ENCODE measurements around the gene GNAT3.

Gene GNAT3

DNA sequence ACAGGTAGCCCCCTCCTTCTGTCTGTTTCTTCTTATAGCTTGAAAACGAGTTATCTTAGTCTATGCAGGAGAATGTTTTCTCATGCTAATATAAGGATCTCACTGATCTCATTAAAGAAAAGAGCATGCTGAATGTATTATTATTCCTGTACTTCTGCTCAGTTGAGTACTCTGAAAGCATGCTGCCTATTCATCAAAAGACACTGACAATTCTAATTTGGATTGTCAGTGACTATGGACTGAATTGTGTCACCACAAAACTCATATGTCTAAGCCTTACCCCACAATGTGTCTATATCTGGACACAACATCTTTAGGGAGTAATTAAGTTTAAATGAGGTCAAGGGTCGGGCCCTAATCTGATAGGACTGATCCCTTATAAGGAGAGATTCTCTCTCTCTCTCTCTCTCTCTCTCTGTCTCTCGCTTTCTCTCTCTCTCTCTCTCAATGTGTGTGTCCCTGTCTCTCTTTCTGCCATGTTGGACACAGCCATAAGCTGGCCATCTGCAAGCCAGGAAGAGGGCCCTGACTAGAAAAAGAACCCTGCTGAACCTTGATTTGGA, 98.4 kb downstream of the GNAT3 start:
- no peak for DNase-seq (ENCODE audit: low read depth in 1 of 2, low spot score in 1 of 2)
- TF ChIP-seq POLR2AphosphoS5 (IDR thresholded peaks at IDR 0.05; ENCODE audit: low read depth) (no peak), GABPA (IDR thresholded peaks at IDR 0.05; ENCODE audit: low read depth) (no peak), SPI1 (IDR thresholded peaks at IDR 0.05; ENCODE audit: borderline replicate concordance, low read depth) (no peak)
- H3K27me3 ChIP-seq (ENCODE audit: insufficient read depth, poor library complexity, severe bottlenecking): no peaks in the 10 kb centered on the region
- no peak overlapping the region for H3K4me3 ChIP-seq (replicated peaks; ENCODE audit: insufficient read depth, low read length)
- no peak overlapping the region for H3K27ac ChIP-seq (replicated peaks)

- no peak for TF ChIP-seq GABPA (IDR thresholded peaks at IDR 0.05; ENCODE audit: low read depth)
- TF ChIP-seq SPI1 (IDR thresholded peaks at IDR 0.05; ENCODE audit: borderline replicate concordance, low read depth): no peak
- TF ChIP-seq, protein P1, sequence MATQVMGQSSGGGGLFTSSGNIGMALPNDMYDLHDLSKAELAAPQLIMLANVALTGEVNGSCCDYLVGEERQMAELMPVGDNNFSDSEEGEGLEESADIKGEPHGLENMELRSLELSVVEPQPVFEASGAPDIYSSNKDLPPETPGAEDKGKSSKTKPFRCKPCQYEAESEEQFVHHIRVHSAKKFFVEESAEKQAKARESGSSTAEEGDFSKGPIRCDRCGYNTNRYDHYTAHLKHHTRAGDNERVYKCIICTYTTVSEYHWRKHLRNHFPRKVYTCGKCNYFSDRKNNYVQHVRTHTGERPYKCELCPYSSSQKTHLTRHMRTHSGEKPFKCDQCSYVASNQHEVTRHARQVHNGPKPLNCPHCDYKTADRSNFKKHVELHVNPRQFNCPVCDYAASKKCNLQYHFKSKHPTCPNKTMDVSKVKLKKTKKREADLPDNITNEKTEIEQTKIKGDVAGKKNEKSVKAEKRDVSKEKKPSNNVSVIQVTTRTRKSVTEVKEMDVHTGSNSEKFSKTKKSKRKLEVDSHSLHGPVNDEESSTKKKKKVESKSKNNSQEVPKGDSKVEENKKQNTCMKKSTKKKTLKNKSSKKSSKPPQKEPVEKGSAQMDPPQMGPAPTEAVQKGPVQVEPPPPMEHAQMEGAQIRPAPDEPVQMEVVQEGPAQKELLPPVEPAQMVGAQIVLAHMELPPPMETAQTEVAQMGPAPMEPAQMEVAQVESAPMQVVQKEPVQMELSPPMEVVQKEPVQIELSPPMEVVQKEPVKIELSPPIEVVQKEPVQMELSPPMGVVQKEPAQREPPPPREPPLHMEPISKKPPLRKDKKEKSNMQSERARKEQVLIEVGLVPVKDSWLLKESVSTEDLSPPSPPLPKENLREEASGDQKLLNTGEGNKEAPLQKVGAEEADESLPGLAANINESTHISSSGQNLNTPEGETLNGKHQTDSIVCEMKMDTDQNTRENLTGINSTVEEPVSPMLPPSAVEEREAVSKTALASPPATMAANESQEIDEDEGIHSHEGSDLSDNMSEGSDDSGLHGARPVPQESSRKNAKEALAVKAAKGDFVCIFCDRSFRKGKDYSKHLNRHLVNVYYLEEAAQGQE (IDR thresholded peaks at IDR 0.05; ENCODE audit: insufficient replicate concordance, low read depth): no peak
- TF ChIP-seq, protein P2, sequence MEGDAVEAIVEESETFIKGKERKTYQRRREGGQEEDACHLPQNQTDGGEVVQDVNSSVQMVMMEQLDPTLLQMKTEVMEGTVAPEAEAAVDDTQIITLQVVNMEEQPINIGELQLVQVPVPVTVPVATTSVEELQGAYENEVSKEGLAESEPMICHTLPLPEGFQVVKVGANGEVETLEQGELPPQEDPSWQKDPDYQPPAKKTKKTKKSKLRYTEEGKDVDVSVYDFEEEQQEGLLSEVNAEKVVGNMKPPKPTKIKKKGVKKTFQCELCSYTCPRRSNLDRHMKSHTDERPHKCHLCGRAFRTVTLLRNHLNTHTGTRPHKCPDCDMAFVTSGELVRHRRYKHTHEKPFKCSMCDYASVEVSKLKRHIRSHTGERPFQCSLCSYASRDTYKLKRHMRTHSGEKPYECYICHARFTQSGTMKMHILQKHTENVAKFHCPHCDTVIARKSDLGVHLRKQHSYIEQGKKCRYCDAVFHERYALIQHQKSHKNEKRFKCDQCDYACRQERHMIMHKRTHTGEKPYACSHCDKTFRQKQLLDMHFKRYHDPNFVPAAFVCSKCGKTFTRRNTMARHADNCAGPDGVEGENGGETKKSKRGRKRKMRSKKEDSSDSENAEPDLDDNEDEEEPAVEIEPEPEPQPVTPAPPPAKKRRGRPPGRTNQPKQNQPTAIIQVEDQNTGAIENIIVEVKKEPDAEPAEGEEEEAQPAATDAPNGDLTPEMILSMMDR (IDR thresholded peaks at IDR 0.05; ENCODE audit: insufficient read depth, low read length): no peak
- TF ChIP-seq POLR2AphosphoS5 (IDR thresholded peaks at IDR 0.05; ENCODE audit: low read depth): no peak
- no peak overlapping the region for H3K4me3 ChIP-seq (replicated peaks; ENCODE audit: insufficient read depth, low read length)
- no peaks in the 10 kb centered on the region for H3K27me3 ChIP-seq (ENCODE audit: insufficient read depth, poor library complexity, severe bottlenecking)
- no peak overlapping the region for H3K27ac ChIP-seq (replicated peaks)
- DNase-seq (ENCODE audit: low read depth in 1 of 2, low spot score in 1 of 2): peak in 1 of 2 experiments; percentile 14
Measured at GRCh38 chr7:80412842-80413241, 99.0 kb downstream of the GNAT3 start.

DNA sequence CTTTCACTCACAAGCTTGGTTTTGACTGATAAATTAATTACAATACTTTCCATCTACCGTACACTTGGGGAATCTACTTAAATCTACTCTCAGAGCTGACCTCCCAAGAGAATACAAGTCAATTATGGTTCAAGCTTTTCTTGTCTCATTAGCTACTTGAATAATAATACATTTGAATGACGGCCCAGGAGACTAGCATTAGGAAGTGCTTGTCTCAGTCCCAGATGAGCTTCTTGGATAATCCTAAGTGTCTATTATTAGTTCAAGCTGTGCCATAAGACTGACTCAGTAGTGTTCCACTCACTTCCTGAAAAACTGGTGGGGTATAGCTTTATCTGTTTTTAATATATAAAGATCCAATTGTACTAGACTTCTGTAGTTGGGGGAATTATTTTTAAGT, 100.2 kb downstream of the GNAT3 start:
- Histone ChIP-seq H3K4me3 (replicated peaks; ENCODE audit: insufficient read depth, low read length) (no peak overlapping the region), H3K27ac (replicated peaks) (no peak overlapping the region), H3K27me3 (ENCODE audit: insufficient read depth, poor library complexity, severe bottlenecking) (no peaks in the 10 kb centered on the region)
- no peak for DNase-seq (ENCODE audit: low read depth in 1 of 2, low spot score in 1 of 2)
- TF ChIP-seq POLR2AphosphoS5 (IDR thresholded peaks at IDR 0.05; ENCODE audit: low read depth) (no peak), SPI1 (IDR thresholded peaks at IDR 0.05; ENCODE audit: borderline replicate concordance, low read depth) (no peak)

DNA sequence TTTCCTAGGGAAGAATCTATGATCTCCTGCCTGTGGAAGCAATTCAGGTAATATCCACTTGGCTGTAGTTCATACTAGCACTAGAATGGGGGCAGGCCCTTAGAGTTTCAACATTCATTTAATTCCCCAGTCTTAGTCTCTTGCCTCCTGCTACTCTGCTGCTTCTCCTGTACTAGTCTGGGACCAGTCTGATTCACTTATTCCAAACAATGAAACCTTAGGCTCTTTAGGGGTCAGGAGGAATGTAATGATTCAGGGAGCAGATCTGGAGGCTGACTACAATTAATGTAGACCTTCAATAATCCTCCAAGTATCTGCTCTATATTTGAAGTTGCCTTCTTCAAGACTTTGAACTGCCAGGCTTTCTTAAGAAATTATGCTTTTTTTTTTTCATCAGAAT, 101.8 kb downstream of the GNAT3 start:
- H3K4me3 ChIP-seq (replicated peaks; ENCODE audit: insufficient read depth, low read length): no peak overlapping the region
- H3K27me3 ChIP-seq (ENCODE audit: insufficient read depth, poor library complexity, severe bottlenecking): no peaks in the 10 kb centered on the region
- TF ChIP-seq GABPA (IDR thresholded peaks at IDR 0.05; ENCODE audit: low read depth) (no peak), POLR2AphosphoS5 (IDR thresholded peaks at IDR 0.05; ENCODE audit: low read depth) (no peak), SPI1 (IDR thresholded peaks at IDR 0.05; ENCODE audit: borderline replicate concordance, low read depth) (no peak)
- TF ChIP-seq, protein P2 (IDR thresholded peaks at IDR 0.05; ENCODE audit: insufficient read depth, low read length): no peak
- TF ChIP-seq, protein P1 (IDR thresholded peaks at IDR 0.05; ENCODE audit: insufficient replicate concordance, low read depth): no peak
- H3K27ac ChIP-seq (replicated peaks): no peak overlapping the region
- DNase-seq (ENCODE audit: low read depth in 1 of 2, low spot score in 1 of 2): no peak
